Neural cell (in vitro differentiated cells): ENCODE data around the gene NUTF2. TPM values are rescaled to one million over a fixed set of nuclear protein-coding genes. Genes with fewer than 3 reads are reported as not detected.

Experiments
- H2AFZ ChIP-seq: fragments of 200-600, 300-800 bp; sonication (generic), shearing (Covaris generic); 2 replicates; pipeline ENCODE4 v1.6.0; 2014; ENCODE audit warnings: low read depth, mild to moderate bottlenecking, antibody characterized with exemption, low read length, moderate library complexity
- H3F3A ChIP-seq: fragments of 200-600 bp; shearing (Covaris generic); 2 replicates; pipeline ENCODE4 v1.6.1; 2016; ENCODE audit warnings: mild to moderate bottlenecking, moderate library complexity, mixed read lengths, antibody characterized with exemption, low read length; ENCODE audit not compliant: insufficient read depth, poor library complexity, severe bottlenecking
- H3K27ac ChIP-seq: fragments of 200-600, 300-800 bp; sonication (generic), shearing (Covaris generic); 2 replicates; pipeline ENCODE4 v1.5.1; 2014; ENCODE audit warnings: mild to moderate bottlenecking, low read length, moderate library complexity
- H3K27me3 ChIP-seq: fragments of 300-800, 200-600 bp; sonication (generic), shearing (Covaris generic); 2 replicates; pipeline ENCODE4 v1.6.0; 2014; ENCODE audit warnings: mild to moderate bottlenecking, low read depth, low read length, moderate library complexity; ENCODE audit not compliant: insufficient read depth
- H3K36me3 ChIP-seq: fragments of 300-800, 200-600 bp; sonication (generic), shearing (Covaris generic); 2 replicates; pipeline ENCODE4 v1.5.1; 2014; ENCODE audit warnings: mild to moderate bottlenecking, antibody characterized with exemption, low read length, moderate library complexity; ENCODE audit not compliant: insufficient read depth
- H3K4me2 ChIP-seq: fragments of 300-800, 200-600 bp; sonication (generic), shearing (Covaris generic); 2 replicates; pipeline ENCODE4 v1.6.0; 2014; ENCODE audit warnings: mild to moderate bottlenecking, low read length
- H3K4me3 ChIP-seq: fragments of 300-800, 200-600 bp; sonication (generic), shearing (Covaris generic); 2 replicates; pipeline ENCODE4 v1.5.1; 2014; ENCODE audit warnings: mild to moderate bottlenecking, low read length, moderate library complexity
- H3K79me2 ChIP-seq: fragments of 200-600 bp; shearing (Covaris generic); replicated peaks from 2 replicates; pipeline ENCODE4 v1.6.0; 2014; ENCODE audit warnings: mild to moderate bottlenecking, low read length, moderate library complexity; ENCODE audit not compliant: insufficient read depth
- H3K9ac ChIP-seq: fragments of 300-800, 200-600 bp; sonication (generic), shearing (Covaris generic); 2 replicates; pipeline ENCODE4 v1.6.1; 2016; ENCODE audit warnings: mild to moderate bottlenecking, low read length, mixed read lengths
- H3K9me2 ChIP-seq: fragments of 200-600 bp; shearing (Covaris generic); 2 replicates; pipeline ENCODE4 v1.6.1; 2016; ENCODE audit warnings: mild to moderate bottlenecking, low read length, mixed read lengths; ENCODE audit not compliant: insufficient read depth
- H3K9me3 ChIP-seq: fragments of 200-600, 300-800 bp; sonication (generic), shearing (Covaris generic); 2 replicates; pipeline ENCODE4 v1.6.1; 2016; ENCODE audit warnings: mild to moderate bottlenecking, mixed run types, low read length, moderate library complexity, mixed read lengths
- H4K20me1 ChIP-seq: fragments of 200-600 bp; shearing (Covaris generic); 2 replicates; pipeline ENCODE4 v1.6.1; 2016; ENCODE audit warnings: mild to moderate bottlenecking, mixed run types; ENCODE audit not compliant: insufficient read depth
- CTCF ChIP-seq: fragments of 450-650 bp; IDR thresholded peaks from 2 replicates; pipeline ENCODE4 v1.5.1; 2014; ENCODE audit warnings: antibody characterized with exemption, mild to moderate bottlenecking, moderate library complexity; ENCODE audit not compliant: poor library complexity, severe bottlenecking
- EP300 ChIP-seq: fragments of 450-650 bp; conservative IDR thresholded peaks from 2 replicates; pipeline ENCODE4 v1.6.1; 2014; ENCODE audit warnings: antibody characterized with exemption, mild to moderate bottlenecking, moderate library complexity; ENCODE audit not compliant: poor library complexity, severe bottlenecking
- EZH2 ChIP-seq: fragments of 200-600, 300-800 bp; shearing (Covaris generic), sonication (generic); IDR thresholded peaks from 2 replicates; pipeline ENCODE4 v1.6.1; 2014; ENCODE audit warnings: antibody characterized with exemption, low read length, borderline replicate concordance, mild to moderate bottlenecking; ENCODE audit not compliant: insufficient read depth, poor library complexity, severe bottlenecking
- MXI1 ChIP-seq: fragments of 450-650 bp; conservative IDR thresholded peaks from 2 replicates; pipeline ENCODE4 v1.6.1; 2014; ENCODE audit warnings: antibody characterized with exemption, mild to moderate bottlenecking; ENCODE audit not compliant: poor library complexity, severe bottlenecking
- POLR2AphosphoS5 ChIP-seq: IDR thresholded peaks from 2 replicates; pipeline ENCODE4 v1.6.1; 2012
- RAD21 ChIP-seq: fragments of 450-650 bp; conservative IDR thresholded peaks from 2 replicates; pipeline ENCODE4 v1.6.1; 2014; ENCODE audit warnings: antibody characterized with exemption, mild to moderate bottlenecking, moderate library complexity
- REST ChIP-seq: IDR thresholded peaks from 2 replicates; pipeline ENCODE4 v1.6.1; 2012; ENCODE audit warnings: borderline replicate concordance
- SMC3 ChIP-seq: fragments of 450-650 bp; conservative IDR thresholded peaks from 2 replicates; pipeline ENCODE4 v1.6.1; 2014; ENCODE audit warnings: antibody characterized with exemption, mild to moderate bottlenecking, moderate library complexity; ENCODE audit not compliant: poor library complexity
- TAF1 ChIP-seq: IDR thresholded peaks from 2 replicates; pipeline ENCODE4 v1.6.1; 2012; ENCODE audit warnings: low read depth
- polyA plus RNA-seq: library from polyadenylated mRNA; depleted of rRNA; stranded (reverse); fragments of >200 nt; gene quantifications from 2 replicates; pipeline ENCODE4 v1.2.3, GENCODE V29; 2014

Gene NUTF2
- polyA plus RNA-seq, 1 donor from 2014 or later: 98.6 TPM

- H3K9me2 ChIP-seq: no peaks in the 10 kb centered on the region
- H3K9ac ChIP-seq: peak overlapping the region; percentile 96
- peak overlapping the region; percentile 97 for H3K4me3 ChIP-seq
- TF ChIP-seq RAD21 (peak; percentile 42), EZH2 (no peak), REST (peak; percentile 87), POLR2AphosphoS5 (peak; percentile 51), SMC3 (peak; percentile 47), MXI1 (no peak), EP300 (no peak), CTCF (peak; percentile 74), TAF1 (peak; percentile 90)
- no peaks in the 10 kb centered on the region for H3K27me3 ChIP-seq
- H3F3A ChIP-seq: no peaks in the 10 kb centered on the region
- peaks cover 33% of the 10 kb centered on the region for H3K79me2 ChIP-seq
- H3K4me2 ChIP-seq: peak overlapping the region; percentile 79
- peak overlapping the region; percentile 41 for H2AFZ ChIP-seq
- no peaks in the 10 kb centered on the region for H4K20me1 ChIP-seq
- peak overlapping the region; percentile 97 for H3K27ac ChIP-seq
- no peaks in the 10 kb centered on the region for H3K9me3 ChIP-seq
- H3K36me3 ChIP-seq: no peaks in the 10 kb centered on the region
These were observed 4.0 kb upstream of the NUTF2 start for GRCh38 chr16:67842509-67843342.

GRCh38 chr16:67843343-67843765 is 3.4 kb upstream of the NUTF2 start:
- peak; percentile 11 for TF ChIP-seq MXI1
- peak; percentile 8 for TF ChIP-seq SMC3
- TF ChIP-seq RAD21: no peak
- no peak for TF ChIP-seq EP300
- H3K79me2 ChIP-seq: peaks cover 40% of the 10 kb centered on the region
- H3K9ac ChIP-seq: peak overlapping the region; percentile 96
- H3K4me2 ChIP-seq: peak overlapping the region; percentile 79
- peak overlapping the region; percentile 97 for H3K4me3 ChIP-seq
- no peak overlapping the region for H2AFZ ChIP-seq
- peak overlapping the region; percentile 97 for H3K27ac ChIP-seq
- H3K9me2 ChIP-seq: no peaks in the 10 kb centered on the region
- no peaks in the 10 kb centered on the region for H3K36me3 ChIP-seq
- no peaks in the 10 kb centered on the region for H3K9me3 ChIP-seq
- H3F3A ChIP-seq: no peaks in the 10 kb centered on the region
- no peaks in the 10 kb centered on the region for H3K27me3 ChIP-seq
- H4K20me1 ChIP-seq: no peaks in the 10 kb centered on the region
